KOPT-K1 (cell line): Measurements from ENCODE around the gene GUCY1A1.

Experiments
- H3K27ac ChIP-seq: fragments of 200-600 bp; sonication (generic); 2 replicates; pipeline ENCODE4 v1.5.1; 2016; ENCODE audit warnings: antibody characterized with exemption, mild to moderate bottlenecking, low read depth, low read length; ENCODE audit not compliant: poor library complexity, severe bottlenecking
- H3K36me3 ChIP-seq: fragments of 200-600 bp; sonication (generic); 2 replicates; pipeline ENCODE4 v1.5.1; 2017; ENCODE audit warnings: antibody characterized with exemption, mild to moderate bottlenecking, low read length, moderate library complexity; ENCODE audit not compliant: insufficient read depth
- H3K9me3 ChIP-seq: fragments of 200-600 bp; sonication (generic); 2 replicates; pipeline ENCODE4 v1.5.1; 2017; ENCODE audit warnings: antibody characterized with exemption, low read length, mild to moderate bottlenecking; ENCODE audit not compliant: insufficient read depth, poor library complexity, severe bottlenecking

Gene GUCY1A1

GRCh38 chr4:155722816-155723499 lies 56.3 kb downstream of the GUCY1A1 start:
- Histone ChIP-seq H3K9me3 (no peaks in the 10 kb centered on the region), H3K36me3 (peaks cover 24% of the 10 kb centered on the region), H3K27ac (no peak overlapping the region)

GRCh38 chr4:155724731-155725130 lies 58.1 kb downstream of the GUCY1A1 start:
- H3K9me3 ChIP-seq: no peaks in the 10 kb centered on the region
- peaks cover 20% of the 10 kb centered on the region for H3K36me3 ChIP-seq
- H3K27ac ChIP-seq: no peak overlapping the region

GRCh38 chr4:155734065-155734464 lies 67.4 kb downstream of the GUCY1A1 start:
- Histone ChIP-seq H3K36me3 (no peaks in the 10 kb centered on the region), H3K9me3 (no peaks in the 10 kb centered on the region), H3K27ac (no peak overlapping the region)

- no peak overlapping the region for H3K27ac ChIP-seq
- no peaks in the 10 kb centered on the region for H3K36me3 ChIP-seq
- H3K9me3 ChIP-seq: no peaks in the 10 kb centered on the region
Measured at GRCh38 chr4:155734951-155735350, 68.3 kb downstream of the GUCY1A1 start.

GRCh38 chr4:155735496-155735895 lies 68.8 kb downstream of the GUCY1A1 start:
- Histone ChIP-seq H3K27ac (no peak overlapping the region), H3K9me3 (no peaks in the 10 kb centered on the region), H3K36me3 (no peaks in the 10 kb centered on the region)

GRCh38 chr4:155738548-155738947 lies 71.9 kb downstream of the GUCY1A1 start:
- Histone ChIP-seq H3K36me3 (no peaks in the 10 kb centered on the region), H3K27ac (no peak overlapping the region), H3K9me3 (no peaks in the 10 kb centered on the region)

GRCh38 chr4:155741546-155741945 lies 74.9 kb downstream of the GUCY1A1 start:
- Histone ChIP-seq H3K36me3 (no peaks in the 10 kb centered on the region), H3K9me3 (no peaks in the 10 kb centered on the region), H3K27ac (no peak overlapping the region)

GRCh38 chr4:155742310-155743015 lies 75.8 kb downstream of the GUCY1A1 start:
- H3K9me3 ChIP-seq: no peaks in the 10 kb centered on the region
- no peak overlapping the region for H3K27ac ChIP-seq
- no peaks in the 10 kb centered on the region for H3K36me3 ChIP-seq

- Histone ChIP-seq H3K36me3 (no peaks in the 10 kb centered on the region), H3K27ac (no peak overlapping the region), H3K9me3 (no peaks in the 10 kb centered on the region)
Measured at GRCh38 chr4:155745984-155746383, 79.3 kb downstream of the GUCY1A1 start.

GRCh38 chr4:155748039-155748438 lies 81.4 kb downstream of the GUCY1A1 start:
- Histone ChIP-seq H3K9me3 (no peaks in the 10 kb centered on the region), H3K36me3 (no peaks in the 10 kb centered on the region), H3K27ac (no peak overlapping the region)

- Histone ChIP-seq H3K9me3 (no peaks in the 10 kb centered on the region), H3K27ac (no peak overlapping the region), H3K36me3 (no peaks in the 10 kb centered on the region)
Measured at GRCh38 chr4:155749041-155749440, 82.4 kb downstream of the GUCY1A1 start.

- Histone ChIP-seq H3K9me3 (no peaks in the 10 kb centered on the region), H3K36me3 (no peaks in the 10 kb centered on the region), H3K27ac (no peak overlapping the region)
Measured at GRCh38 chr4:155751569-155751968, 84.9 kb downstream of the GUCY1A1 start.

- no peak overlapping the region for H3K27ac ChIP-seq
- no peaks in the 10 kb centered on the region for H3K9me3 ChIP-seq
- H3K36me3 ChIP-seq: no peaks in the 10 kb centered on the region
Measured at GRCh38 chr4:155757745-155758265, 91.2 kb downstream of the GUCY1A1 start.

- Histone ChIP-seq H3K27ac (peak within 1 kb of the TSS; percentile 59), H3K36me3 (no peaks in the 10 kb centered on the region), H3K9me3 (no peaks in the 10 kb centered on the region)
Measured at GRCh38 chr4:155758481-155759371, 92.1 kb downstream of the GUCY1A1 start, which contains the start of gene GUCY1B1. TSS of gene GUCY1B1 (plus strand) at chr4:155759021. CDS start at chr4:155759141, 120 bp downstream.
